Activated CD4-positive, alpha-beta T cell treated with anti-CD3 and anti-CD28 coated beads, Interleukin-2, amount 50 U/mL, for 48 hours (primary cell): Measurements from ENCODE around the gene PDGFA.
"Not testable (repeated sequence)": the region's sequence is repeated elsewhere in the genome, so short reads cannot be mapped to it uniquely, and the experiment has no call there.

Experiments used
- DNase-seq, 2 experiments: peaks; one replicate each; pipeline ENCODE4 v3.0.0-alpha.2; 2020

The PDGFA gene

DNA sequence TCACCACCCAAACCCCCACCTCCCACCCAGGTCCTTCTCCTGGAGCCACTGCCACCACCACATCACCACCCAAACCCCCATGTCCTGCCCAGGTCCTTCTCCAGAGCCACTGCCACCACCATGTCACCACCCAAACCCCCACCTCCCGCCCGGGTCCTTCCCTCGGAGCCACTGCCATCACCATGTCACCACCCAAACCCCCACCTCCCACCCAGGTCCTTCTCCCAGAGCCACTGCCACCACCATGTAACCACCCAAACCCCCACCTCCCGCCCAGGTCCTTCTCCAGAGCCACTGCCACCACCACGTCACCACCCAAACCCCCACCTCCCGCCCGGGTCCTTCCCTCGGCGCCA lies 31.9 kb upstream of the PDGFA start:
- not testable (repeated sequence) for DNase-seq

DNA sequence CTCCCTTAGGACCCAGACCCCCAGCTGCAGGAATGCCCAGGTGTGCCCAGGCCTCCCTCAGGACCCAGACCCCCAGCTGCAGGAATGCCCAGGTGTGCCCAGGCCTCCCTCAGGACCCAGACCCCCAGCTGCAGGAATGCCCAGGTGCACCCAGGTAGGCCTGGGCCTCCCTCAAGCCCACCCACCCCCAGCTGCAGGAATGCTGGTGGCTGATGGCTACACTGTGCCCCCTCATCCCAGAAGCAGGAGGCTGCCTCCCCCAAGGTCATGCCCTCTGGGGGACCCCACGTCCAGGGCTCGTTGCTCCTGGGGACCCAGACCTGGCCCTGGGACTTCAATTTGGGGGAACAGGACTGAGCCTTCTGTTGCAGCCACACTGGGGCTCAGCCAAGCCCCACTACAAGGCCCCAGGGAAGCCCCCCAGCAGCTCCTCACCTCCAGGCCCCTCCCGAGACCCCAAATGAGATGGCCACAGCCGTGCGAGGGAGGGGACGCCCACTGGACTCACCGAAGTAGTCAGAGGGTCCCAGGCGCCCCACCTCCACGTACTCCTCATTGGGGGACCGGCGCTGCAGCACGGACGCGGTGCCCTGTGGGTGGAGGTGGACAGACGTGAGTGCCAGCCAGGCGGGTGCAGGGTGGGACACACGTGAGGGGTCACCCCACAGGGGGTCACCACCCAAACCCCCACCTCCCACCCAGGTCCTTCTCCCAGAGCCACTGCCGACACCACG lies 31.4 kb upstream of the PDGFA start:
- no peak for DNase-seq

DNA sequence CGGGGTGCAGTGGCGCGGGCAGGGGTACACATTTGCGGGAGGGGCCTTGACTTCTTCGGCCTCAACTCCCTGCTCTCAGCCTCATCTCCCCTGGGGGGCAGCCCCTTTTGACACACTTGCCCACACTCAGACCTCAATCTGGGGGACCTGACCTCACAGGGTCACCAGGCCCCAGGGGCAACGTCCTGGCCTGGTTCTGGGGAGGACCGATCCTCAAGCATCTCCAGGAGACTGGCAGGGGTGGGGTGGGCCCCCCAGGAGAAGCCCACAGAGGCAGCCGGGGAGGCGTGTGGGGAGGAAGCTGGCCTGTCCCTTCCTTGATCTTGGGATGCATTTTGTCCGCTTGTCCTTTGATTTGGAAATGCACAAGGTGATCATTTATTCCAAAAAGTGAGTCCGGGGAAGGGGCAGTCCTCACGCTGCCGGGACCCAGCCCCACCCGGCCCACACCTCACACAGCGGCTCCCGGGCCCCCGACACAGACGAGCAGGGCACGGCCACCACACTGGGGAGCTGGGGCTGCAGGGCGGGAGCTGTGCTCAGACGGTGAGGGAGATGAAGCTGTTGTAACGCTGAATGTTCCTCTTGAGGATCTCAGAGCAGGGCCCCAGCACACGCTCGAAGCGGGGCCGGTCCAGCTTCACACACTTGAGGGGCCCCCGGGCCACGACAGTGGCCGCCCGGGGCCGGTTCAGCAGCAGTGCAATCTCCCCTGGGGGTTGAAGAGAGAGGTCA lies 30.4 kb upstream of the PDGFA start:
- DNase-seq: no peak

DNA sequence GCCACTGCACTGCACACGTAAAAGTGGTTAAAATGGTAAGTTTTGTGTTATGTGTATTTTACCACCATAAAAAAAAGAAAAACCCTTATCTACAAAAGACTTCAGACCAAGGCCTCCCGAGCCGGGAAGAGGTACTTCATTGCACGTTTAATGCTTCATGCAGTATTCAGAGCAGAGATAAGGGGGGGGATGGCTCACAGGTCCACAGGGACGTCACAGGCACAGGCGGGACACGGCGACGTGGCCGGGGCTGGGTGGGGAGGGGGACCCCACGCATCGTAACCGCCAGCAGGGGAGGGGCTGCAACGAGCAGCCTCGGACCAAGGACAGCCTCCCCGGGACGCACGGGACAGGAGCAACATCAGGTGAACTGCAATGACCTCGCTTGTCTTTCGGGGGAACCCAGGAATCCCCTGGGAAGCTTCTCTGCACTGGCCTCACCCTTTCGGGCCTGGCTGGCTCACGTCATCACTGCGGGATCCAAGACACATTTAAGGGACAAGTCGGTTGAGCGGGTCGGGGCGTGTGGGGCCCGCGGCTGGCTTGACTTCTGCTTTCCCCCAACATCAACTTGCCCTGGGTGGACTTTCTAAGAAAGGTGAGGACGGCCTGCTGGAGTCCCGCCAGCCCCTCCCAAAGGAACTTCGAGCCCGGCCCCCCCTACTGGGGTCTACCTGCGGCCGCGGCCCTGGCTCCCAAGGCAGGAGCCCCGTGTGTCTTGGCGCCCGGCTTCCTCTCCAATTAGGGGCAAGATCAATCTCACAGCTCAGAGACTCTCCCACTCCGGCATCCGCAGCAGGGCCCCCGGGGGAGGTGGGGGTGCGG lies 29.6 kb upstream of the PDGFA start:
- DNase-seq: no peak

DNA sequence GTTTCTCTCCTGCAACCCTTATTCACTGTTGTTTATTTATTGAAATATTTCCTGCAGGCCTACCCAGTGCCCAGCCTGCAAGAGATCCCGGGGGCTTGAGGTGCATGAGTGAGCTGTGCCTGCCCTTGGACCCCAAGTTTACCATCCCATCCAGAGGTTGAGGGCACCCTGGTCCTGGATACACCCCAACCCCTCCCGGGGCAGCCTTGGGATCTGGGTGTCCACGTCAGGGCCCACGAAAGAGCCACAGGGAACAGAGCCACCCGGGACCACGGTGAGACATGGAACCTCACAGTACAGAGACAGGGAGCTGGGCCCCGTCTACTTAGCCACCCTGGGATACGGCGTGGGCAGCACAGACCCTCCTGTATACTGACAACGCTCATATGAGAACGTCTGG lies 28.8 kb upstream of the PDGFA start:
- no peak for DNase-seq

DNA sequence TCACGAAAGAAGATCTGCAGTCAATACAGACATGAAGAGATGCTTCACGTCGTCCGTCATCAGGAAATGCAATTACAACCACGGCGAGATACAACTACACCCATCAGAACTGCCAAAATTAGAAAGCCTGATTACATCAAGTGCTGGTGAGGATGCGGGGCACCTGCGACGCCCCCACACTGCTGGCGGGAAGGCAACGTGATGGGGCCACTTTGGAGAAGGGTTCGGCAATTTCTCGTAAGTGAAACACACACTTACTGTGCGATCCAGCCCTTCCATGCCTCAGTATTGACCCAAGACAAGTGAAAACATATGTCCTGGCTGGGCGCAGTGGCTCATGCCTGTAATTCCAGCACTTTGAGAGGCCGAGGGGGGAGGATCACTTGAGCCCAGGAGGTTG lies 25.8 kb upstream of the PDGFA start:
- no peak for DNase-seq

DNA sequence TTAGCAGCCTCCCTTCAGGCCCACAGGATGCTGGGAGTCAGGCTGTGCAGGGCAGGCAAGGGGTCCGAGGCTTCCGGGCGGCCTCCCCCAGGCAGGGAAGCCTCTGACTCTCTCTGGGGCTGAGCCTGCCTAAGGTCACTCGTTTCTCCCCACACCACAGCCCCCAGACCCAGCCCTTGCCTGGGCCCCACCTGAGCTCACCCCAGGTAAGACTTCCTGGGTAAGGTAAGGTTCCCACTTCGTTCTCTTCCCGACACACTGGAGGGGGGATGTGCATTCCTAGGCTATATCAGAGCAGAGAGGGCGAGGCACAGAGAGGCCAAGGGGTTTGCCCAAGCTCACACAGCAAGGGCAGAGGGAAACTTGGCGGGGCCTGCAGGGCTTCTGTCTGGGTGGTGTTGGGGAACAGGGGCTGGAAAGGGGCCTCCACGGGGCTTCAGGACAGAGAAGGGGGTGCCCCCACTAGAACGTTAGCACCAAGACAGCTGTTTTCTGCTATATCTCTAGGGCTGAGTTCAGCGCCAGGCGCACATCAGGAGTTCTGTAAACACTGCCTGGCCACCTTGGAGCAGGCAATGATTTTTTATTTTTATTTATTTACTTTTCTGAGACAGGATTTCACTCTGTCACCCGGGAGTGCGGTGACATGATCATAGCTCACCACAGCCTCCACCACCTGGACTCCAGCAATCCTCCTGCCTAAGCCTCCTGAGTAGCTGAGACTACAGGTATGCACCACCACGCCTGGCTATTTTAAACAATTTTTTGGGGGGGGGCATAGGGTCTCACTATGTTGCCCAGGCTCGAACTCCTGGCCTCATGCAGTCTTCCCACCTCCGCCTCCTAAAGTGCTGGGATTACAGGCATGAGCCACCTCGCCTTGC lies 24.9 kb upstream of the PDGFA start:
- DNase-seq: no peak

DNA sequence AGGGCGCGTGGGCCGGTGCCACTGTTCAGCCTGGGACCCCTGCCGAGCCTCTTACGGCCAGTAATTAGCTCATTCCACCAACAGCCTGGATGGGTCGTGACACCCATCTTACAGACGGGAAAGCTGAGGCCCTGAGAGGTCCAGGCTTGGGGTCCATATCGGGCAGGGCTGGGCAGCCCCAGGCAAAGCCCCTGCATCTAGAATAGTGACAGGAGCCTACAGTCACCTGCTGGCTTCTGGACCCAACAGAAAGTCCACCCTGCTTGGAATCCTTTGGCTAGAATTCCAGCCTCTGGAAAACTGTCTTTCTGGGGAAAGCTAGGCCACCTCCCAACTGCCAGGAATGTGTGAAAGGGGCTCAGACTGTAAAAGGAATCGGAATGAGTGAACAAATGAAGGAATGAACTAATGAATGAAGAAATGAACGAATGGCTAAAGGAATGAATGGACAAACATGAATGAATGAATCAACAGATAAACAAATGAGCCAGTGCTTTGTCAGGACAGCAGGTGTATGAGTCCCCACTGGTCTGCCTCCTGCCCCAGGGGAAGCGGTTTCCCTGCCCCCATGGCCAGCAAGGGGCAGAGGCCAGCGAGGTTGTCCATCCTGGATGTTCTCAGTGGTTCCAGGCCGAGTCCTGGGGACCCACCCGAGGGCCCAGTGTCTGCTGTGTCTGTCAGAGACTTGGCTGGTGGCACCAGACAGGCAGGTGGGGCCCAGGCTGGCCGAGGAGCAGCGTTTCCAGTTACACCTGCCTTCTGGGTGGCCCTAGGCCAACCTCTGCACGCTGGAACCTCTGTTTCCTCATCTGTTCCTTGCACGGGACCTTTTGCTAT lies 24.1 kb upstream of the PDGFA start:
- DNase-seq: no peak

DNA sequence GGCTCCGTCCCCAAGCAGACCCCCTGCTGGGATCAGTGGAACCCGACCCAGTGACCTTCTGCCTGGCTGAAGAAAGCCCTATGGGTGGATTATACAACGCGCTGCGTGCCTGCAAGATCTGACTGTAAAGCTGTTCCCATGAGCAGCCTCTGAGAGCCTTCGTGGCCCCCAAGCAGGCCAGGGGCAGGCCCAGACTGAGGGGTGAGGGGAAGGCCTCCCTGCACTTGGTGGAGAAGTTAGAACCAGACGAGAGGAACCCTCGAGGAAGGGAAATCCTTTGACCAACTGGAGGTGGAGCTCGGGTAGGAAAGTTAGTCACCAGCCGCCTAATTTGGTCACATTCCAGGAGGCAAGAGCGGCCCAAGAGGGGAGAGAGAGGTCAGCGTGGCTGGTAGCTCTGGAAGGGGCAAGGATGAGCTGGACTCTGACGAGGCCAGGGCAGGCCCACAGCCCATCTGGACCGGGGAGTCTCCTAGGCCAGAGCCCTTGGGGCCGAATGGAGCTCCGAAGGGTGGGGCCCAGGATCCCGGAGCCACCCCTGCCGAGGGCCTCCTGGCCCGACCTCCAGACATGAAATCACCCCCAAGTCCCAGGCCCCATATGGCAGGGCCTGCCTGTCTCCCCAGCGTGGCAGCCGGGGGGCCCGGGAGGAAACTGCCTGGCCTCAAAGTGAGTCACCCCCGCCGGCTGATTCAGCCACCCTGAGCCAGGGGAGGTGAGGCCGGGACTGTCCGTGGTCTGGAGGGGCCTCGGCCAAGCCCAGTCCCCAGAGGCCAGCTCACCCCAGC lies 23.3 kb upstream of the PDGFA start:
- DNase-seq: peak; percentile 20 to 27

DNA sequence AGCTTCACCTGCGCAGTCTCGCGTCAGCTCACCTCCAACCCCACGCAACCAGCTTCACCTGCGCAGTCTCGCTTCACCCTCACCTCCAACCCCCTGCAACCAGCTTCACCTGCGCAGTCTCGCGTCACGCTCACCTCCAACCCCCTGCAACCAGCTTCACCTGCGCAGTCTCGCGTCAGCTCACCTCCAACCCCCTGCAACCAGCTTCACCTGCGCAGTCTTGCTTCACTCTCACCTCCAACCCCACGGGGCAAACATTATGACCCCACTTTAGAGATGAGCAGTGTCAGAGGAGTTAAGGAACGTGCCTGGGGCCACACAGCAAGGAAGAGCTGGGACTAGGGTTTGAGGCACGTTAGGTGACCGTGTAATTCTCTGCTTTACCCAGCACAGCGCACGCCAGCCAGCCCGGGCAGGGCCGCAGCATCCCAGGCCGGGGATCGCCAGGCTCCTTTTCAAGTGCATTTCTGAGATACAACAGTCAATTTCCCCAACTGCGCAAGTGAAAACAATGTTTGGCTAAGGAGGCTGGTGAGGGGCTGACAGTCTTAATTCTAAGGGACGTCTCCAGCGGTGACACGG lies 22.6 kb upstream of the PDGFA start:
- no peak for DNase-seq

DNA sequence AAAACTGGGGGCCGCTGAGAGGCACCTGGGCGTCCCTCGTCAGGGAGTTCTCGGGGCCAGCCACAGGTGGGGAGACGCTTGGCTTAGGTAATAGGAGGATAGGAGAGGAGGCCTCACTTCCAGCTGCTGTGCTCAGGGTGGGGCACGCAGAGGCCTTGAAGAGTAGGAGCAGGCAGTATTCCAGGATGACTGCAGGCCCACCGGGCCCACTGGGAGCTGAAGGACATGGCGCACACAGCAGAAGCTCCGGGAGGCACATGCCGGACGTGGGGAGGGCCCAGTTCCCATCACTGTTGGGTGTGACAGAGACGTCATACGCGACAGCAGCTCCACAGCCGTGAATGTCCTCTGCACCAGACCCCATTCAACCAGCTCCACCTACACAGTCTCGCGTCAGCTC lies 22.0 kb upstream of the PDGFA start:
- DNase-seq: no peak

DNA sequence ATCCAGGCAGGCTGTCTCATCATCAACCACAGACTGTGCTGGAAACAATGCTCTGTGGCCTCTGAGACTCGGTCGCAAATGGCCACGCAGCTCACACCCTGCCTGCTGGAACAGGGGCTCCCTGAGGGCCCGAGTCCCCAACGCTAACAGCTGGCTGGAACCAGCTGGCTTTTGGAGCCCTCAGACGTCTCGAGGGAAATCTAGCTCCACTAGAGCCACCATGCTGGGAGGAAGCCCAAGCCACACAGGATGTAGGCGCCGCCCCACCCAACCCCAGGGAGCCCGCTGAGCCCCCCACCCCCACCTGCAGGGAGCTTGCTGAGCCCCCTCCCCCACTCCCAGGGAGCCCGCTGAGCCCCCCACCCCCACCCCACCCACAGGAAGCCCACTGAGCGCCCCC lies 21.4 kb upstream of the PDGFA start:
- no peak for DNase-seq

DNA sequence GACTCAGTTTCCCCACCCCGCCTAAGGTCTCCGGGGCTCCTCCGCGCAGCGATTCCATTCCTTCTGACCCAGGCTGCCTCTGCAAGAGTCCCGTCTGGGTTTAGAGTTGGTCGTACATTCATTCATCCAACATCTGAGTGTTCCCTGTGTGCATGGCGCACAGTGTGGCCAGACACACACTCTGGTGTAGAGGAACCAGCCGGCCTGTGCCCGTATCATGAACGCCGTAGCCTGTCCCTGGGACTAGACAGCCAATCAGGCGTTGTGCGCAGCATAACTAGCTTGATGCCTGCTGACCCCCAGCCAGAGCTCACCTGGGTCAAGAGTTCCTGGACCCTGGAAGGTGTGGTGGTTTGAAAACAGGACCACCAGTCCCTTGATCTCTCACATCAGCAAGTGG lies 20.9 kb upstream of the PDGFA start:
- no peak for DNase-seq

DNA sequence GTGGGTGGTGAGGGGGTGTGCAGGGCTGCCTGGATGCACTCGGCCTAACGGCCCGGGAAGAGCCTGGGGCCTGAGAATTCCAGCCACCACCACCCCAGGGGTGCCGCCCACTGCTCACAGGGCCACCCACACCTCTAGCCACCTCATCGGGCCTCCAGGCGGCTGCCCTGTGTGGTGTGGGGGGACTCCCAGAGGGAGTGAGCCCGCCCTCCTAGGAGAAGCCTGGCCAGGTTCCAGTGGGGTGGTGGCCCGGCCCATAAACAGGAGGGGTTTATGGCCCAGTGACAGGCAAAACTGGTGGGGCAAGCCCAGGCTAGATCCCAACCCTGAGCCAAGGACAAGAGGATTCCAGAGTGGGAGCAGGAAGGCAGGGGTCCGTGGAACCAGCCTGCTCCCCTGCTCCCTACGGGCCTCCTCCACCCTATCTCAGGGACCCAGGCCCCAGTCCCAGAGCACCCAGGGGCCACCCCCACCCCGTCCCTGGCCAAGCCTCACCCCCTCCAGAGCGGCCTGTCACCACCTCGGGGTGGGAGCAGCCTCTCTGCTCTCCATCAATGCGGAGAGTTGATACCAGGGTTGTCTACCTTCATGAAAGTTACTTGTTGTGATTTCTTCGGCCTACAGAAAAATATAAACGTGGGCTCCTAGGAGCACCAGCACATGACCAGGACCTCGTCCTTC lies 20.2 kb upstream of the PDGFA start:
- no peak for DNase-seq

DNA sequence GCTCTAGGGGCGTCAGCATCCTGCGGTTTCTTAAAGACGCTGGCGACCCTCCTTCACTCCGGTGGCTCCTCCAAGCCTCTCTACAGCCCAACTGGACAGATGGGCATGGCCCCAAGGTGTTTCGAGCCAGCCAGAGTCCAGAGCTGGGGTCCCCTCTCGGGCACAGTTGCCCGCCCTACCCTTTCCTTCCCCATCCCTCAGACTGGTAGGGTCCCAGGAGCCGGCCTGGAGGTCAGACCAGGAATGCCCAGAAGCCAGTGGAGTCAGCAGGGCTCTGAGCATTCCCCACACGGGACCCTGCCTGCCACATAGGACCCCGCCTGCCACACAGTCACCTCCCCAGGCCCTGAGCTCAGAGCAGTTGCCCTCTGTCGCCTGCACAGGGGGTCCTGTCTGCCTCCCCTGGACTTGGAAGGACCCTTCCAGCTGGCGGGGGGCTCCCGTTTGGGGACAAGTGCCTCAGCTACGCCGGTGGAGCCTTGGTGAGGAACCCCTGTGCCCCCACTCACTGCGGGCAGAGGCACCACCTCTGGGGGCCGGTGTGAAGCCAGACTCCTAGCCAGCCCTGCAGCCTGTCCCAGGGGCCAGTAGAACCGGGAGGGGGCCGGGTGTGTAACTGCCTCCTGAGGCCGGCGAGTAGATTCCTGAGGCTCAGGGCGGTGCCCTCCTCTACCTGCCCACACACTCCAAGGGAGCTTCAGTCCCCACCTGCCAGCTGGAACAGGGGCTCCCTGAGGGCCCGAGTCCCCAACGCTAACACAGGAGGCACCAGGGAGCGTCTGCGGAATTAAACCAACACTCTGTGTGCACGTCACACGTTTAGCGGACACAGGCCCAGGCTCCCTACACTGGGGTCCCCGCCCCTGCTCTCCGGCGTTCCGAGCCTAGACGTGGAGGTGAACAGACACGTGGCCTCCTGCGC lies 19.4 kb upstream of the PDGFA start:
- no peak for DNase-seq

DNA sequence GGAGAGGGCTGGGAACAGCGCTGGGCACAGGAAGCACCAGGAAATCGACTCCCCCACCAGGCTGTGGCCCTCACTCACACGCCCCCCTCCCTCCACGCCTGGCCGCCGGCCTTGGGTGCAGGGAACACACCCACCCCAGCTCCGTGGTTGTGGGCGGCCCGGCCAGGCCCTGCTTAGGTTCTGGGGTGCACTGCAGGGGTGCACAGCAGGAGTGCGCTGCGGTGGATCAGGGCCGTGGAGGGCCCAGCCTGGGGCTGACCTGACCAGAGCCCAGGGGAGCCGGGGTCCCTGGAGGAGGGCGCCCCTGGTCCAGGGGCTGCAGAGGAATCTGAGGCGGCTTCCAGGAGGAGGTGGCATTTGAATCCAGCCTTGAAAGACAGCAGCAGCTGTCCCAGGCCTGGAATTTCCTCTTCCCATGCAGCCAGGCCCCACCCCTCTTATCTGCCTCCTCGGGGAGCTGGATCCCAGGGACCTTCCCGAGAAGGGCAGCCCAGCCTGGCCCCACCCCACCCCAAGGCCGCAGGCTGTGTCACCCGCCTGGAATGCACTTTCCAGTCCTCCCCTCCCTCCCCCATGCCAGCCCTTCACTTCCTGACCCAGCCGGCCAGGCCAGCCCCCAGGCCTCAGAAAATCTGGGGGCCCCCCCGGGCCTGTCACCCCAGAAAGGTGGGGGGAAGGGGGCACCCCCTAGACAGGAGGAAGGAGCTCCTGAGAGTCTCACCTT lies 18.4 kb upstream of the PDGFA start:
- DNase-seq: no peak

DNA sequence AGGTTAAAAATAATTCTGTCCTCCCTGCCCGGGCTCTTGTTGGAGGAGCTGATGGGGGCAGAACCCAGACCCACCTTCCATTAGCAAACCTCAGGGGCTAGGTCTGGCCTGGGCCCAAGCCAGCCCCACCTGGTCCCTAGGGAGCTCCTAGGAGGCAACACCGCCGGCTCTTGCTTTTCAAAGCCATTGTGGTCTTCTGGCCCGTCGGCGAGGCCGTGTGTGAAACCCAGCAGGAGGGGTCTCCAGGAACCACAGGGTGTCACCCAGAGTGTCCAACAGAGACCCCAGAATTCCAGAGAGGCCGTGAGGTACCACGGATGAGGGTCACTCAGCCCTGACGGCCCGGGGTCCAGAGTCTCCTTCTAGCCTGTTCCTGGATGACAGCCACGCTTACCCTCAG lies 16.6 kb upstream of the PDGFA start:
- DNase-seq: no peak

DNA sequence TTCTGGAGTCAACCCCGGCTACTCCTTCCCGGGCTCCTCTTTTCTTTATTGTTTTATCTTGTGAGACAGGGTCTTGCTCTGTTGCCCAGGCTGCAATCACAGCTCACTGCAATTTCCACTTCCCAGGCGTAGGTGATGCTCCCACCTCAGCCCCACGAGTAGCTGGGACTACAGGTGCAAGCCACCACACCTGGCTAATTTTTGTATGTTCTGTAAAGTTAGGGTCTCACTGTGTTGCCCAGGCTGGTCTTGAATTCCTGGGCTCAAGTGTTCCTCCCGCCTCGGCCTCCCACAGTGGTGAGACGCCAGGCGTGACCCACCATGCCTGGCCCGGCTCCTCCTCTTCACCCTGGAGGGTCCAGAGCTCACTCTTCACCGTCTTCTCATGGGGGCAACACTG lies 15.3 kb upstream of the PDGFA start:
- DNase-seq: no peak
